NCI-H345 treated with DMSO at 0.1 percent for 48 hours (cell line): ENCODE results near the gene TIFAB.

Experiments used
- DNase-seq: peaks from one replicate; lab custom pipeline; 2025; ENCODE audit not compliant: unreplicated experiment; lab: John Stamatoyannopoulos, UW

The TIFAB gene

GRCh38 chr5:135482381-135482933, 30.3 kb upstream of the TIFAB start:
- DNase-seq, result no peak

GRCh38 chr5:135481909-135482311, 29.8 kb upstream of the TIFAB start:
- no peak for DNase-seq

GRCh38 chr5:135481387-135481786, 29.2 kb upstream of the TIFAB start:
- no peak for DNase-seq

- no peak for DNase-seq
These were observed 28.4 kb upstream of the TIFAB start for GRCh38 chr5:135480511-135480910.

GRCh38 chr5:135478938-135479337, 26.8 kb upstream of the TIFAB start:
- no peak for DNase-seq

- no peak for DNase-seq
These were observed 25.5 kb upstream of the TIFAB start for GRCh38 chr5:135477613-135478066.

GRCh38 chr5:135476615-135477581, 24.7 kb upstream of the TIFAB start:
- DNase-seq, result no peak

GRCh38 chr5:135473956-135474670, 22.0 kb upstream of the TIFAB start:
- no peak for DNase-seq

- no peak for DNase-seq
These were observed 20.0 kb upstream of the TIFAB start for GRCh38 chr5:135472141-135472540.

GRCh38 chr5:135471726-135472125, 19.6 kb upstream of the TIFAB start:
- DNase-seq, result no peak

GRCh38 chr5:135469911-135470310, 17.8 kb upstream of the TIFAB start:
- no peak for DNase-seq

GRCh38 chr5:135468541-135468940, 16.4 kb upstream of the TIFAB start:
- DNase-seq, result no peak

GRCh38 chr5:135467871-135468485, 15.8 kb upstream of the TIFAB start:
- no peak for DNase-seq

- no peak for DNase-seq
These were observed 15.0 kb upstream of the TIFAB start for GRCh38 chr5:135467051-135467625.

GRCh38 chr5:135466178-135467050, 14.3 kb upstream of the TIFAB start:
- DNase-seq, result peak; percentile 73

- DNase-seq, result no peak
These were observed 13.4 kb upstream of the TIFAB start for GRCh38 chr5:135465391-135466122.

GRCh38 chr5:135462304-135462703, 10.2 kb upstream of the TIFAB start:
- DNase-seq, result peak; percentile 66

- DNase-seq, result no peak
These were observed 9.5 kb upstream of the TIFAB start for GRCh38 chr5:135461481-135462151.
